GM12875 (cell line): ENCODE data around the gene KCNJ4.

ENCODE experiments used
- H3K4me3 ChIP-seq: one replicate; pipeline ENCODE4 v1.5.1; 2011; ENCODE audit warnings: low read depth, low read length, control low read depth
- CTCF ChIP-seq: IDR thresholded peaks from 2 replicates; pipeline ENCODE4 v1.5.1; 2011; ENCODE audit warnings: low read depth, mild to moderate bottlenecking, control low read depth, inconsistent platforms, low read length, moderate library complexity, borderline replicate concordance; ENCODE audit not compliant: insufficient read depth

Gene KCNJ4

GRCh38 chr22:38444783-38445182 is 10.2 kb downstream of the KCNJ4 start:
- no peak for TF ChIP-seq CTCF

GRCh38 chr22:38443628-38444521 is 11.1 kb downstream of the KCNJ4 start:
- no peak for TF ChIP-seq CTCF
- no peak overlapping the region for H3K4me3 ChIP-seq

More at GRCh38 chr22:38444783-38445182, 10.2 kb downstream of the KCNJ4 start:
- H3K4me3 ChIP-seq = no peak overlapping the region

GRCh38 chr22:38442967-38443627 is 11.9 kb downstream of the KCNJ4 start:
- H3K4me3 ChIP-seq = no peak overlapping the region
- TF ChIP-seq CTCF = no peak

- no peak for TF ChIP-seq CTCF
- no peak overlapping the region for H3K4me3 ChIP-seq
Observed at GRCh38 chr22:38441620-38442287, 13.2 kb downstream of the KCNJ4 start.

- H3K4me3 ChIP-seq = no peak overlapping the region
- TF ChIP-seq CTCF = no peak
Observed at GRCh38 chr22:38440747-38441350, 14.2 kb downstream of the KCNJ4 start.

GRCh38 chr22:38437416-38437815 is 17.6 kb downstream of the KCNJ4 start:
- H3K4me3 ChIP-seq = no peak overlapping the region

More at GRCh38 chr22:38437416-38437815, 17.6 kb downstream of the KCNJ4 start:
- no peak for TF ChIP-seq CTCF
